Measurements from ENCODE around the gene AGR2.

The AGR2 gene

DNA sequence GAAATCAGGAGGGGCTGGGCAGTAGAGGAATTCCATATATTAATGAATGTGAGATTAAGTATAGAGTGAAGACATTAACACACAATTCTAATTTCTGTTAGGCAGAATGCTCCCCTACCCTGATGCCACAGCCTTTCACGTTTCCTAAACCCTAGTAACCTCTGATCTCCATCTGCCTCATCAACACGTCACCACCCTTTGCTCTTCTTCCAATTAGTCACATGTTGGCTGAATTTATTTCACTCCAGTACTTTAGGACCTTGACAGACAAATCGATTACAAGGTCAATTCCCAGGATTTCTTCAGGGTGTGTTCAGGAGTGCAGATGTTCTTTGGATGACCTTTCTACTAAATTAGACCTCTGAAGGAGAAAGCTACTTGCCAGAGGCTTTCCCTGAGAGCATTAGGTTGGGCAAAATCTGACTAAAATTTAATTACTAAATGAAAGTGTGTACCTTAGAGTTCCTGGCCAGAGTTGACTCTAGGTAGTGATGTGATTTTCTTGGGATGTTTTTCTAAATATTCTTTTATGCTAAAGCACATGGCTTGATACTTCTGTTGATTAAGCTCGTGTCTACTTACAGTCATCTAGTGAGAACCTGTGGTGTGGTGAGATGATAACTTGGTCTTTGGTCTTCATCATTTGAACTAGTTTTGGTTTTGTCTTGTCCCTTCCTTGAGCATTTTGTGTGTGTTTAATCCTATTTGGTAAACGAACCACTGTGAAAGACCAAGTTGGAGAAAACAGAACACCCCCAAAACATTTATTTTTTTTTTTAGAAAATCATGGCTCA lies 12.7 kb downstream of the AGR2 start:
- H3K9me3 ChIP-seq (ENCODE audit: control insufficient read depth, insufficient read depth, low read depth, low read length) = no peaks in the 10 kb centered on the region
- H3K9ac ChIP-seq (ENCODE audit: low read length) = no peak overlapping the region

DNA sequence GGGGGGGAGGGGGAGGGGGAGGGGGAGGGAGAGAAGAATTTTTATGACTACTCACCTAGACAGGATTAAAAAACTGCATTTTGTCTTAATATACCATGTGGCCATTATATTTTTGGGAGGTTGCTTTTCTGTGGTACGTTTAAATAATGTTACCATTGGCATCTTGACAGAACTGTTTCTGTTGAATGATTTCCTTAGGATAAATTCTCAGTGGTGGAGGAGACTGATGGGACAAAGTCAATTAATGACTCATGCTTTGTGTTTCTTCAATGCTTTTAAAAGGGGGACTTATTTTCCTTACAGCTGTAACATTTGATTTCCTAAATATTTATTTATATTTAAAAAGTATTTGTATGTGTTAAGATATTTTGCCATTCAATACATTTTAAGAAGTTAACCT lies 13.7 kb downstream of the AGR2 start:
- Histone ChIP-seq H3K9ac (ENCODE audit: low read length) (no peak overlapping the region), H3K4me1 (ENCODE audit: control insufficient read depth, insufficient read depth, low read length) (no peaks in the 10 kb centered on the region), H3K4me3 (ENCODE audit: low read depth, low read length) (no peak overlapping the region), H3K27me3 (ENCODE audit: control insufficient read depth, insufficient read depth, low read length) (no peaks in the 10 kb centered on the region), H3K9me3 (ENCODE audit: control insufficient read depth, insufficient read depth, low read depth, low read length) (no peaks in the 10 kb centered on the region), H3K36me3 (ENCODE audit: control insufficient read depth, insufficient read depth, low read length) (no peaks in the 10 kb centered on the region), H3K27ac (ENCODE audit: low read depth, low read length) (no peak overlapping the region)

More for the DNA sequence above, 12.7 kb downstream of the AGR2 start:
- no peaks in the 10 kb centered on the region for H3K36me3 ChIP-seq (ENCODE audit: control insufficient read depth, insufficient read depth, low read length)
- no peaks in the 10 kb centered on the region for H3K4me1 ChIP-seq (ENCODE audit: control insufficient read depth, insufficient read depth, low read length)
- H3K27ac ChIP-seq (ENCODE audit: low read depth, low read length) = no peak overlapping the region
- H3K4me3 ChIP-seq (ENCODE audit: low read depth, low read length) = no peak overlapping the region
- H3K27me3 ChIP-seq (ENCODE audit: control insufficient read depth, insufficient read depth, low read length) = no peaks in the 10 kb centered on the region

DNA sequence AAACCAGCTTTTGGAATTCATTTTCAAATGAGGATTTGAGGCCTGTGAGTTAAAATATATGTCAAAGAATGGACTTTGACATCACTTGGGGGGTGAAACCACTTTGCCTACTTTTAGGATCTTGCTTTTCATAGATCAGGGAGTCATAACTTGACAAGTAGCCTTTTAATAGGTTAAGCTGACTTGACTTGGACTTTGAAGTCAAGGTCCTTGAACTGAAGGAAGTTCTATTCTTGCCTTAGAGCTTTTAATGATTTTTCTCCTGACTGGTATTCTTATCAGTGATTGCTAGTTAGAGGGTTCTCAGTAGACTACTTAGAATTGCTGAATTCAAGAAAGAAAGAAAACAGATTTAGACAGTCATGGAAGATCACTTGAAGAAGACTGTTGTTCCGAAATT lies 17.7 kb downstream of the AGR2 start:
- no peaks in the 10 kb centered on the region for H3K27me3 ChIP-seq (ENCODE audit: control insufficient read depth, insufficient read depth, low read length)
- H3K4me1 ChIP-seq (ENCODE audit: control insufficient read depth, insufficient read depth, low read length) = no peaks in the 10 kb centered on the region
- H3K9ac ChIP-seq (ENCODE audit: low read length) = no peak overlapping the region
- H3K4me3 ChIP-seq (ENCODE audit: low read depth, low read length) = no peak overlapping the region
- no peaks in the 10 kb centered on the region for H3K9me3 ChIP-seq (ENCODE audit: control insufficient read depth, insufficient read depth, low read depth, low read length)
- H3K27ac ChIP-seq (ENCODE audit: low read depth, low read length) = no peak overlapping the region
- no peaks in the 10 kb centered on the region for H3K36me3 ChIP-seq (ENCODE audit: control insufficient read depth, insufficient read depth, low read length)

DNA sequence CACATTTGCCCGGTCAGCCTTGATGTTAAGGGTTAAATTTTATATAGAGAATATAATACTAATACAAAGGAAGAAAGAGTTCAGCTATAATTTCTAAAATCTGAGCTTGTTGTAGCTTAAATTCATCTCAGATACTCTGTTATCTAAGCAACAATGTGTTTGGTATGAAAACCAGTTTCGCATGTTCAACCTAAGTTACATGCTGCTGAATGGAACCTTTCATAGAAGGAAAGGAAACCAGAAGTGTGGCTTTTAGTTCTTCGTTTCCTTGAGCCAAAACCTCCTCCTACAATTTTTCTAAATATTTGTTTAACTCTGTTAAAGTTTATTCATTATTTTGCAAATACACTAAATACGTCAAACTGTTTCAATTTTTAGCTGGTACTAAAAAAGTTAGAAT lies 18.5 kb downstream of the AGR2 start:
- H3K4me1 ChIP-seq (ENCODE audit: control insufficient read depth, insufficient read depth, low read length) = no peaks in the 10 kb centered on the region
- no peaks in the 10 kb centered on the region for H3K9me3 ChIP-seq (ENCODE audit: control insufficient read depth, insufficient read depth, low read depth, low read length)
- H3K4me3 ChIP-seq (ENCODE audit: low read depth, low read length) = no peak overlapping the region
- H3K27ac ChIP-seq (ENCODE audit: low read depth, low read length) = no peak overlapping the region
- H3K9ac ChIP-seq (ENCODE audit: low read length) = no peak overlapping the region
- H3K27me3 ChIP-seq (ENCODE audit: control insufficient read depth, insufficient read depth, low read length) = no peaks in the 10 kb centered on the region
- H3K36me3 ChIP-seq (ENCODE audit: control insufficient read depth, insufficient read depth, low read length) = no peaks in the 10 kb centered on the region

DNA sequence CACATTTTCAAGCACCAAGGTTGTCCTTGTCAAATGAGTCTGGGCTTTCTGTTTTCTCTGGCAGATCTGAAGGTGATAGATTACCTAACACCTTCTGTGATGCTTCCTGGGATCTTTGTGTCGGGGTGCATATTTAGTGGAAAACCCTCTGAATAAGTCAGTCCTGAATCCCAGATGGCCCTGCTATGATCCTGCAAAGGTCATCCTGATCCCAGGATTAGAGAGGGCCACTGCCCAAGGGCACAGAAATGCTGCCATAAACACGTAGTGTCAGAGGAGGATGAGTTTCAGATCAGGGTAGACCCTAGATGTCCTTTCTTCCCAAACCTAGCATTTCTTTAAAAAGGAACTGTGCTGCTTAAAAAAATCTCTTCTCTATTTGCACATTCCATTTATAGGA lies 19.0 kb downstream of the AGR2 start:
- no peaks in the 10 kb centered on the region for H3K27me3 ChIP-seq (ENCODE audit: control insufficient read depth, insufficient read depth, low read length)
- H3K27ac ChIP-seq (ENCODE audit: low read depth, low read length) = no peak overlapping the region
- H3K4me1 ChIP-seq (ENCODE audit: control insufficient read depth, insufficient read depth, low read length) = no peaks in the 10 kb centered on the region
- H3K4me3 ChIP-seq (ENCODE audit: low read depth, low read length) = no peak overlapping the region
- no peaks in the 10 kb centered on the region for H3K36me3 ChIP-seq (ENCODE audit: control insufficient read depth, insufficient read depth, low read length)
- H3K9ac ChIP-seq (ENCODE audit: low read length) = no peak overlapping the region
- H3K9me3 ChIP-seq (ENCODE audit: control insufficient read depth, insufficient read depth, low read depth, low read length) = no peaks in the 10 kb centered on the region

DNA sequence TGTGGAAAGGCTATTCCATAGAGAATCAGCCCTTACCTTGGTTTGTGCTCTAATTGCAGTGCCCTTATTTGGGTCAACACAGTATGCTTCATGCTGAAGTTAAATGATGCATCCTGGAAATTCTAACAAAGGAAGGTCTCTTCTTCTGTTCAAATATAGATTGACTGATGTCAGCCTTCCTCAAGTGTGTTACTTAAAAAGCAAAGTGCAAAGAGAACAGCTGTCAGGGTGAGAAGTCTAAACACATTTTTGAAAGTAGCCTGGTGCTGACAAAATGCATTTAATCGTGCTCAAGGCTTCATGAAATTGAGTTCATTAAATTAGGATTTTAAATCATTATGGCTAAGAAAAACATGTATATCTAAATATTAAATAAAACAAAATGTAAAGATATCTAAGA lies 19.5 kb downstream of the AGR2 start:
- Histone ChIP-seq H3K9me3 (ENCODE audit: control insufficient read depth, insufficient read depth, low read depth, low read length) (no peaks in the 10 kb centered on the region), H3K4me3 (ENCODE audit: low read depth, low read length) (no peak overlapping the region), H3K36me3 (ENCODE audit: control insufficient read depth, insufficient read depth, low read length) (no peaks in the 10 kb centered on the region), H3K27me3 (ENCODE audit: control insufficient read depth, insufficient read depth, low read length) (no peaks in the 10 kb centered on the region), H3K4me1 (ENCODE audit: control insufficient read depth, insufficient read depth, low read length) (no peaks in the 10 kb centered on the region), H3K27ac (ENCODE audit: low read depth, low read length) (no peak overlapping the region), H3K9ac (ENCODE audit: low read length) (no peak overlapping the region)

DNA sequence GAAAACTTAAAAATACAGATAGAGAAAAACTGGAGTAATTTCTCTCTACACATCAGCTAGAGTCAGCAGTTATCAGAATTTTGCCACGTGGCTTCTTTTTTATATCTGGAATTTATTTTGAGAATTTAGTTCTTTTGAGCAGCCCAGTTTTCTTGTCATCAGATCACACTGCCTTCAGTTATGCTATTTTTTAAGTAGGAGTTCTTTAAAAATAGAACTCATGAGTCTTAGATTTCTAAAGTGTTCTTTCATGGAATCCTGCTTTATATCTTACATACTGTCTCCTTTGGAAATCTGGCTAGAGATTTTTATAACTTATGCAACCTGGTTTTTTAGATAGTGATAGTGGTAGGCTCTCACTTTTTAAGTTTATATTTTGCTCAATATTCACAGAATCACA lies 24.2 kb downstream of the AGR2 start:
- Histone ChIP-seq H3K27me3 (ENCODE audit: control insufficient read depth, insufficient read depth, low read length) (no peaks in the 10 kb centered on the region), H3K9ac (ENCODE audit: low read length) (no peak overlapping the region), H3K4me1 (ENCODE audit: control insufficient read depth, insufficient read depth, low read length) (peaks cover 21% of the 10 kb centered on the region), H3K9me3 (ENCODE audit: control insufficient read depth, insufficient read depth, low read depth, low read length) (no peaks in the 10 kb centered on the region), H3K4me3 (ENCODE audit: low read depth, low read length) (no peak overlapping the region), H3K27ac (ENCODE audit: low read depth, low read length) (no peak overlapping the region), H3K36me3 (ENCODE audit: control insufficient read depth, insufficient read depth, low read length) (no peaks in the 10 kb centered on the region)

DNA sequence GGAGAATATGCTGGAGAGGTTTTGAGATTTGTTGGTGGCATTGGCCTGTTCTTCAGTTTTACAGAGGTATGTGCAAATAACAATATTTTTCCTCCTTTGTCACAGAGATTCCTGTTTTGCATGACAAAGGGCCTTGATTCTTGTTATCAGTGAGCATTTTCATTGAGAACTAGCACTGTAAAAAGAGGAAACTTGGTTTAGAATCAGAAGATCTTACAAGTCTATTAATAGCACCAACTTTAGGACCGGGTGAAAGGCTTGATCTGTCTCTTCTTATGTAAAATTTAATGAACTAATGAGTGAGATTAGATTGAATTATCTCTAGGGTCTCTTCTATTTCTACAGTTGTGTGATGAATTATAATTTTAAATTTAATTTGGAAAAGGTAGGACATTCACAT lies 25.7 kb downstream of the AGR2 start:
- Histone ChIP-seq H3K9me3 (ENCODE audit: control insufficient read depth, insufficient read depth, low read depth, low read length) (no peaks in the 10 kb centered on the region), H3K4me1 (ENCODE audit: control insufficient read depth, insufficient read depth, low read length) (peaks cover 22% of the 10 kb centered on the region), H3K27ac (ENCODE audit: low read depth, low read length) (no peak overlapping the region), H3K9ac (ENCODE audit: low read length) (no peak overlapping the region), H3K27me3 (ENCODE audit: control insufficient read depth, insufficient read depth, low read length) (no peaks in the 10 kb centered on the region), H3K4me3 (ENCODE audit: low read depth, low read length) (no peak overlapping the region), H3K36me3 (ENCODE audit: control insufficient read depth, insufficient read depth, low read length) (no peaks in the 10 kb centered on the region)

DNA sequence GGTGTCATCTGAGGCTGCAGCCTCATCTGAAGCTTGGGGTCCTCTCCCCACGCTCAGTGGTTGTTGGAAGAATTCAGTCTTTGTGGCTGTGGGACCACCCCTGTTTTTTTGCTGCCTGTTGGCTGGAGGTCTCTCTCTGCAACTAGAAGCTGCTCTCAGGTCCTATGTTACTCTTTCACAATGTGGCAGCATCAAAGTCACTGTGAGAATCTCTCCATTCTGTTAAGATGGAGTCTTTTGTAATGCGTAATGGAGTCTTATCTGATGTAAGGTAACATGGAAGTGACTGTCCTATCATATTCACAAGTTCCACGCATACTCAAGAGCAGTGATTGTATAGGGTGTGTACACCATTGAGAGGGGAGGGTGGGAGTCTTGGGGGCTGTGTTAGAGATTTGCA lies 26.3 kb downstream of the AGR2 start:
- no peak overlapping the region for H3K9ac ChIP-seq (ENCODE audit: low read length)

DNA sequence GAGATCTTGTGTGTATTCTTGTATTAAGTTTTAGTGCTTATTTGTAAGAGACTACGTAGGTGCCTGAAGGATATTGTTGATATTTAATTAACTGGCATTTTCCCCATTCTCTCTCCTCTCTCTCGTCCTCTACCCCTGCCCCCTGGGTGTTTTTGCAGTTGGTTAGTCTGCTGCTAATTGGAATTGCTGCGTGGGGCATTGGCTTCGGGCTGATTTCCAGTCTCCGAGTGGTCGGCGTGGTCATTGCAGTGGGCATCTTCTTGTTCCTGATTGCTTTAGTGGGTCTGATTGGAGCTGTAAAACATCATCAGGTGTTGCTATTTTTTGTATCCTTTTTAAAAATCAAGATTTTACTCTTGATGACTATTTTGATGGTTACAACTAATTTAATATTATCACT lies 28.7 kb downstream of the AGR2 start:
- Histone ChIP-seq H3K9me3 (ENCODE audit: control insufficient read depth, insufficient read depth, low read depth, low read length) (no peaks in the 10 kb centered on the region), H3K27ac (ENCODE audit: low read depth, low read length) (no peak overlapping the region), H3K4me1 (ENCODE audit: control insufficient read depth, insufficient read depth, low read length) (peaks cover 25% of the 10 kb centered on the region), H3K27me3 (ENCODE audit: control insufficient read depth, insufficient read depth, low read length) (no peaks in the 10 kb centered on the region), H3K36me3 (ENCODE audit: control insufficient read depth, insufficient read depth, low read length) (no peaks in the 10 kb centered on the region), H3K9ac (ENCODE audit: low read length) (no peak overlapping the region), H3K4me3 (ENCODE audit: low read depth, low read length) (no peak overlapping the region)

More for the DNA sequence above, 26.3 kb downstream of the AGR2 start:
- Histone ChIP-seq H3K9me3 (ENCODE audit: control insufficient read depth, insufficient read depth, low read depth, low read length) (no peaks in the 10 kb centered on the region), H3K36me3 (ENCODE audit: control insufficient read depth, insufficient read depth, low read length) (no peaks in the 10 kb centered on the region), H3K4me3 (ENCODE audit: low read depth, low read length) (no peak overlapping the region), H3K4me1 (ENCODE audit: control insufficient read depth, insufficient read depth, low read length) (peaks cover 22% of the 10 kb centered on the region), H3K27ac (ENCODE audit: low read depth, low read length) (no peak overlapping the region), H3K27me3 (ENCODE audit: control insufficient read depth, insufficient read depth, low read length) (no peaks in the 10 kb centered on the region)

DNA sequence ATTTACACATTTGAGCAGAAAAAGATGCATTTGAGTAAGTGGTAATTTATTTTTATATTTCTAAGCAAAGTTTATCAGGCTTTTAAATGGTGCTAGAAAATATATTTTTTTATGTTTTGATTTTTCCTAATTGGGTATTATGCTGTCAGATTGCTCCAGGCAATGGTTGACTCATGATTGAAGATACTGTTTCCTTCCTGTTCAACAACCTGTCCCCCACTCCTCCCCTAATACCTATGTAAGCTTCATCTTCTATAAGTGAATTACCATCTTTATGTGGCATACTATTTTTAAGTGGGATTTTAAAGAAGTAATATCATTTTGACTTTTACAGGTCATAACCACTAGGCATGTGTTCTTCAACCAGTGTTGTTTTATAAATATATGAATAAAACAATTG lies 29.8 kb downstream of the AGR2 start:
- H3K27ac ChIP-seq (ENCODE audit: low read depth, low read length) = no peak overlapping the region
- no peak overlapping the region for H3K4me3 ChIP-seq (ENCODE audit: low read depth, low read length)
- no peaks in the 10 kb centered on the region for H3K9me3 ChIP-seq (ENCODE audit: control insufficient read depth, insufficient read depth, low read depth, low read length)
- H3K27me3 ChIP-seq (ENCODE audit: control insufficient read depth, insufficient read depth, low read length) = no peaks in the 10 kb centered on the region
- H3K9ac ChIP-seq (ENCODE audit: low read length) = no peak overlapping the region
- peaks cover 31% of the 10 kb centered on the region for H3K4me1 ChIP-seq (ENCODE audit: control insufficient read depth, insufficient read depth, low read length)
- no peaks in the 10 kb centered on the region for H3K36me3 ChIP-seq (ENCODE audit: control insufficient read depth, insufficient read depth, low read length)
